PC-3 (cell line): ENCODE results near the gene HMCES. TPM values are rescaled to one million over a fixed set of nuclear protein-coding genes. Genes with fewer than 3 reads are reported as not detected.

ENCODE experiments used
- ATAC-seq: fragments of 200-7000 bp; cut with Tn5 transposase; 2 replicates; pipeline ENCODE4 v1.9.1; 2020; ENCODE audit warnings: mild to moderate bottlenecking, moderate library complexity
- BruUV-seq: library from RNA; stranded (reverse); fragments of 400-500 nt; replicated peaks from 2 replicates; lab custom pipeline; 2021; lab: Mats Ljungman, UMichigan
- CTCF ChIA-PET: fragments of 300-600 bp; sonication (Branson Sonifier 250); formaldehyde crosslinking; loops from one replicate; lab custom pipeline; 2022; ENCODE audit warnings: antibody characterized with exemption; lab: Charles Lee
- POLR2A ChIA-PET: fragments of 300-600 bp; sonication (Branson Sonifier 250); formaldehyde crosslinking; loops from one replicate; lab custom pipeline; 2022; ENCODE audit warnings: antibody characterized with exemption; ENCODE audit not compliant: unreplicated experiment; lab: Charles Lee
- DNase-seq: peaks from one replicate; pipeline ENCODE4 v3.0.0-alpha.2; 2015
- H2AFZ ChIP-seq: fragments of 300-600 bp; sonication (generic); 2 replicates; pipeline ENCODE4 v1.6.0; 2016; ENCODE audit warnings: antibody characterized with exemption, low read length
- H3F3A ChIP-seq: fragments of 300-600 bp; sonication (generic); one replicate; pipeline ENCODE4 v1.6.0; 2017; ENCODE audit warnings: antibody characterized with exemption, low read length, control low read depth, mild to moderate bottlenecking; ENCODE audit not compliant: unreplicated experiment
- H3K27ac ChIP-seq: fragments of 300-600 bp; sonication (generic); 2 replicates; pipeline ENCODE4 v1.5.1; 2016; ENCODE audit warnings: mild to moderate bottlenecking, low read length
- H3K27me3 ChIP-seq: fragments of 300-600 bp; sonication (generic); 2 replicates; pipeline ENCODE4 v1.6.1; 2016; ENCODE audit warnings: low read length, mixed read lengths
- H3K36me3 ChIP-seq: fragments of 300-600 bp; sonication (generic); 2 replicates; pipeline ENCODE4 v1.6.1; 2016; ENCODE audit warnings: low read depth, mixed run types, low read length, mixed read lengths
- H3K4me1 ChIP-seq: fragments of 300-600 bp; sonication (generic); 2 replicates; pipeline ENCODE4 v1.5.1; 2016; ENCODE audit warnings: low read length; ENCODE audit not compliant: insufficient read depth
- H3K4me2 ChIP-seq: fragments of 300-600 bp; sonication (generic); 2 replicates; pipeline ENCODE4 v1.6.0; 2016; ENCODE audit warnings: low read length
- H3K4me3 ChIP-seq: fragments of 300-600 bp; sonication (generic); 2 replicates; pipeline ENCODE4 v1.5.1; 2016; ENCODE audit warnings: mild to moderate bottlenecking, low read length, mixed read lengths
- H3K79me2 ChIP-seq: fragments of 300-600 bp; sonication (generic); 2 replicates; pipeline ENCODE4 v1.6.1; 2017; ENCODE audit warnings: low read length, mixed read lengths
- H3K9ac ChIP-seq: fragments of 300-600 bp; sonication (generic); 2 replicates; pipeline ENCODE4 v1.6.0; 2016; ENCODE audit warnings: mild to moderate bottlenecking, low read length
- H3K9me2 ChIP-seq: fragments of 300-600 bp; sonication (generic); replicated peaks from 2 replicates; pipeline ENCODE4 v1.6.1; 2016; ENCODE audit warnings: mixed run types, low read length, mixed read lengths
- H3K9me3 ChIP-seq: fragments of 300-600 bp; sonication (generic); 2 replicates; pipeline ENCODE4 v1.6.1; 2016; ENCODE audit warnings: low read length, mixed read lengths
- H4K20me1 ChIP-seq: fragments of 300-600 bp; sonication (generic); 2 replicates; pipeline ENCODE4 v1.6.1; 2016; ENCODE audit warnings: low read length, mixed read lengths
- EZH2 ChIP-seq: fragments of 300-600 bp; sonication (generic); IDR thresholded peaks from one replicate; pipeline ENCODE4 v1.6.1; 2017; ENCODE audit warnings: antibody characterized with exemption, mild to moderate bottlenecking, low read length; ENCODE audit not compliant: unreplicated experiment
- EZH2phosphoT487 ChIP-seq: fragments of 300-600 bp; sonication (generic); IDR thresholded peaks from 2 replicates; pipeline ENCODE4 v1.6.1; 2018; ENCODE audit warnings: mild to moderate bottlenecking, antibody characterized with exemption, low read length, borderline replicate concordance
- intact Hi-C: fragments of 100-400 bp; cut with micrococcal nuclease; formaldehyde crosslinking; loops from 2 replicates; pipeline ENCODE4 v1.9.0; 2023
- total RNA-seq: library from RNA; depleted of rRNA; stranded (reverse); fragments of >200 nt; gene quantifications from 2 replicates; pipeline ENCODE4 v1.2.3, GENCODE V29; 2014
- TF ChIP-seq, protein P1 (sequence below): fragments of 300-600 bp; sonication (generic); conservative IDR thresholded peaks from 2 replicates; pipeline ENCODE4 v1.5.1; 2017; ENCODE audit warnings: antibody characterized with exemption, low read depth, mild to moderate bottlenecking, low read length

The HMCES gene
- total RNA-seq, 1 experiment from 2014 or later = 28.8 TPM

DNA sequence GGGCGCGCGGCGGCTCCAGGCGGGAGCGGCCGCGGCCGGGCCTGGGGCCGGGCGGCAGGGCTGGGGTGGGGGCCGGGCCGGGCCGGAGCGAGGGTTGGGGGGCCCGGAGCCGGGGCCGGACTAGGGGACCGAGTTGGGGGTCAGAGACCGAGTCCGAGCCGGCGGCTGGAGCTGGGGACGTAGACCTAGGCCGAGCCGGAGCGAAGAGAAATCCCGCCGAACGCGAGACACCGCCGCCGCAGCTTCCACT, 37.3 kb downstream of the HMCES start:
- H3K9me3 ChIP-seq = no peaks in the 10 kb centered on the region
- no peak for ATAC-seq
- DNase-seq = no peak
- intact Hi-C loops = no loop called here
- H3K9ac ChIP-seq = peak overlapping the region; percentile 87
- POLR2A ChIA-PET = interaction anchor here (0.6 kb wide), 1 partner anchor 24 kb away, joined by 3 read pairs; no protein-coding TSS in a partner anchor
- H4K20me1 ChIP-seq = 0 out of 2 replicates have a peak, but pooled peaks cover 3% of the 10 kb centered on the region
- H3K79me2 ChIP-seq = peaks cover 8% of the 10 kb centered on the region
- H2AFZ ChIP-seq = no peak overlapping the region
- TF ChIP-seq, protein P1, sequence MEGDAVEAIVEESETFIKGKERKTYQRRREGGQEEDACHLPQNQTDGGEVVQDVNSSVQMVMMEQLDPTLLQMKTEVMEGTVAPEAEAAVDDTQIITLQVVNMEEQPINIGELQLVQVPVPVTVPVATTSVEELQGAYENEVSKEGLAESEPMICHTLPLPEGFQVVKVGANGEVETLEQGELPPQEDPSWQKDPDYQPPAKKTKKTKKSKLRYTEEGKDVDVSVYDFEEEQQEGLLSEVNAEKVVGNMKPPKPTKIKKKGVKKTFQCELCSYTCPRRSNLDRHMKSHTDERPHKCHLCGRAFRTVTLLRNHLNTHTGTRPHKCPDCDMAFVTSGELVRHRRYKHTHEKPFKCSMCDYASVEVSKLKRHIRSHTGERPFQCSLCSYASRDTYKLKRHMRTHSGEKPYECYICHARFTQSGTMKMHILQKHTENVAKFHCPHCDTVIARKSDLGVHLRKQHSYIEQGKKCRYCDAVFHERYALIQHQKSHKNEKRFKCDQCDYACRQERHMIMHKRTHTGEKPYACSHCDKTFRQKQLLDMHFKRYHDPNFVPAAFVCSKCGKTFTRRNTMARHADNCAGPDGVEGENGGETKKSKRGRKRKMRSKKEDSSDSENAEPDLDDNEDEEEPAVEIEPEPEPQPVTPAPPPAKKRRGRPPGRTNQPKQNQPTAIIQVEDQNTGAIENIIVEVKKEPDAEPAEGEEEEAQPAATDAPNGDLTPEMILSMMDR = no peak
- TF ChIP-seq EZH2 = no peak
- no peak for TF ChIP-seq EZH2phosphoT487
- H3K4me2 ChIP-seq = peak overlapping the region; percentile 88
- no peaks in the 10 kb centered on the region for H3K4me1 ChIP-seq
- H3F3A ChIP-seq = peaks cover 5% of the 10 kb centered on the region
- no peak overlapping the region for H3K27ac ChIP-seq
- H3K4me3 ChIP-seq = peak overlapping the region; percentile 86
- H3K36me3 ChIP-seq = no peaks in the 10 kb centered on the region
- BruUV-seq = no TSS peak
- CTCF ChIA-PET = no interaction called here
- H3K27me3 ChIP-seq = no peaks in the 10 kb centered on the region
- no peaks in the 10 kb centered on the region for H3K9me2 ChIP-seq

DNA sequence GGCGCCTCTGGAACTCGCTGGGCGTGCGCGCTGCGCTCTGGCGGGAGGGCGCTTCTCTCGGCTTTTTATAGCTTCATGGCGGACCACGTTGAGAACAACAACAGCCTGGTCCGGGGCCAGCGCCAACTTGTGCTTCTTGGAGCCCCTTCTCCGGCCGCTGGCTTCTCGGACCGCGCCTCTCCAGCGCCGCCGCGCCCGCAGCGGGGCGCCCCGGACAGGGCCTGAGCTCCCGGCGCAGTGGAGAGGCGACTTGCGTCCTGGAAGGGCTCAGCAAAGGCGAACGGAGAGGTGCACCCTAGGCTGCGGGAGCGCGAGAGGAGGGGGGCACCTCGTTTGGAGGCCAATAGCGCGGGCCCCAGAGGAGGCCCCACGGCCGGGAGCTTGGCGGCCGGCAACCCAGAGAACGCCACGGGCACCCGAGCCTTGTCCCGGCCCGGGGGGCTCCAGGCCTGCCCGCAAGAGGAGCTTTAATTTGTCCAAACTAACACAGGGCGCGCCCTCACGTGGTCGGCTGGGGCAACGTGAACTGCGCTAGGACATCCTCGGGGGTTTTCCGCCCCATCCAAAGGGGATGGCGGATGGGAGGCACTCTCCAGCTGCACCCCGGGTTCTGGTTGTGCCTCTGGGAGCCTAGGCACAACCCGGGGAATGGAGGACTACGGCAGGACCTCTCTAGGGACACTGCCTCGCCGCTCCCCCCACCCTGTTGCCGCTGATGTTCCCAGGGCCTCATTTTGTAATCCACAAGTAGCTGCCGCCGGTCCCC, 37.8 kb downstream of the HMCES start:
- peak; percentile 77 for DNase-seq
- BruUV-seq = no TSS peak
- Histone ChIP-seq H3K4me1 (no peaks in the 10 kb centered on the region), H3K79me2 (peaks cover 8% of the 10 kb centered on the region), H3K36me3 (no peaks in the 10 kb centered on the region), H3K27ac (peak overlapping the region; percentile 65), H3K27me3 (no peaks in the 10 kb centered on the region), H3K4me2 (peak overlapping the region; percentile 88), H3K9ac (peak overlapping the region; percentile 87), H3K9me2 (no peaks in the 10 kb centered on the region), H3K4me3 (peak overlapping the region; percentile 86), H3F3A (peaks cover 5% of the 10 kb centered on the region), H4K20me1 (0 out of 2 replicates have a peak, but pooled peaks cover 3% of the 10 kb centered on the region), H3K9me3 (no peaks in the 10 kb centered on the region), H2AFZ (peak overlapping the region; percentile 91)
- ATAC-seq = peak; percentile 39
- ChIA-PET POLR2A (interaction anchor here (0.6 kb wide), 1 partner anchor 25 kb away, joined by 3 read pairs; no protein-coding TSS in a partner anchor), CTCF (no interaction called here)
- TF ChIP-seq, protein P1 = peak; percentile 72
- TF ChIP-seq EZH2phosphoT487 (no peak), EZH2 (no peak)
- intact Hi-C loops = no loop called here
